ENCODE measurements around the gene FGFBP1. TPM values are rescaled to one million over a fixed set of nuclear protein-coding genes. Genes with fewer than 3 reads are reported as not detected.

Gene FGFBP1
- total and polyA plus RNA-seq, 9 of the 15 experiments (the other 6 are each of a cell fraction or from before 2014, with no cell fraction given) = not detected

DNA sequence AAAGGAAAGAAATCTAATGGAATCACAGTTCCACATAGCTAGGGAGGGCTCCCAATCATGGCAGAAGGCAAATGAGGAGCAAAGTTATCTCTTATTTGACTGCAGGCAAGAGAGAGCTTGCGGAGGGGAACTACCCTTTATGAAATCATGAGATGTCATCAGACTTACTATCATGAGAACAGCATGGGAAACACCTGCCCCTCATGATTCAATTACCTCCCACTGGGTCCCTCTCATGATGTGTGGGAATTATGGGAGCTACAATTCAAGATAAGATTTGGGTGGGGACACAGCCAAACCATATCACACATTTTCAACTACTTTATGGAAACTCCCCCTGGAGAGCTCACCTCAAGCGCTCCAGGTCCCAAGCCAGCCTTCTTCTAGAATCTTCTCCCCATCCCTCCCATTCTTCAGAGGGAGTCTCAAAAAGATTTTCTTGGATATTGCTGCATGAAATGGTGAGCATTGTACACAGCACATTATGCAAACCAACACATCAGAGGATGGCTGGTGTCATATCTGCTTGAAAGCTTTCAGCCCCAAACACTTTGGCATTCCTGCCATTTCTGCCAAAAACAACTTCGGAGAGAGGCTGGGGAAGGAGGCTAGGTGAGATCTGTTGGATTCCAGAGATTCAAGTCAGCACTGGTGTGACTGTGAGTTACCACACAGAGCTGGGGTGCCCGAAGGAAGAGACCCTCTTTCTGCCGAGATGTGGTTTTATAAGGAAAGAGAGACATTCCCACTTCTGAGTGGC lies 6.9 kb downstream of the FGFBP1 start:
- no peak overlapping the region for H3K27ac ChIP-seq (ENCODE audit: extremely low read depth, low read depth, low read length)
- no peaks in the 10 kb centered on the region for H3K79me2 ChIP-seq (ENCODE audit: control insufficient read depth, insufficient read depth, low read length)
- BruUV-seq (replicated peaks) = no TSS peak
- H3K9me3 ChIP-seq (replicated peaks; ENCODE audit: control insufficient read depth, insufficient read depth, low read depth, low read length) = no peaks in the 10 kb centered on the region
- H3K27me3 ChIP-seq (ENCODE audit: control insufficient read depth in 2 of 2, insufficient read depth in 2 of 2, low read length in 2 of 2) = peaks cover 2 to 21% of the 10 kb centered on the region in 2 experiments; a peak in 4 of 5 replicates
- H3K9me1 ChIP-seq (ENCODE audit: control insufficient read depth, insufficient read depth, low read length) = no peaks in the 10 kb centered on the region
- ChIA-PET POLR2A (no interaction called here), CTCF (ENCODE audit: low intra/inter-chr PET ratio) (no interaction called here)
- H3K4me3 ChIP-seq = no peak overlapping the region
- H2AFZ ChIP-seq (ENCODE audit: low read depth, low read length) = no peak overlapping the region
- DNase-seq (ENCODE audit: extremely low read depth in 1 of 4, low spot score in 3 of 4) (no peak), ATAC-seq (no peak), FAIRE-seq (no peak)
- H3K4me2 ChIP-seq (ENCODE audit: insufficient read depth, low read length) = no peak overlapping the region
- no peaks in the 10 kb centered on the region for H3K36me3 ChIP-seq (ENCODE audit: control insufficient read depth, insufficient read depth, low read length)
- 3% methylated on average over 5 of the region's 5 CpGs for WGBS (ENCODE audit: insufficient coverage, low coverage, missing lambda C conversion rate)
- no peak overlapping the region for H3K9ac ChIP-seq (ENCODE audit: insufficient read depth in 1 of 2, low read depth in 2 of 2, low read length in 2 of 2)
- no peaks in the 10 kb centered on the region for H3K4me1 ChIP-seq (replicated peaks in 1 of 2; ENCODE audit: control insufficient read depth in 2 of 2, insufficient read depth in 2 of 2, low read length in 2 of 2)
- intact Hi-C loops (cut with micrococcal nuclease) (no loop called here), in situ Hi-C loops (cut with MboI) (no loop called here)
- no peaks in the 10 kb centered on the region; the same call in 1 of the 2 replicates for H4K20me1 ChIP-seq (replicated peaks; ENCODE audit: control insufficient read depth, insufficient read depth, low read length)
- TF ChIP-seq SMC3 (conservative IDR thresholded peaks at IDR 0.05; ENCODE audit: insufficient read depth, low read depth, low read length) (no peak), MEF2D (tag; conservative IDR thresholded peaks at IDR 0.05; ENCODE audit: low read depth) (no peak), ZNF551 (CRISPR knock-in tag; IDR thresholded peaks at IDR 0.05) (no peak), ARHGAP35 (IDR thresholded peaks at IDR 0.05; ENCODE audit: partially characterized antibody) (no peak), NELFE (IDR thresholded peaks at IDR 0.05; ENCODE audit: insufficient read depth, insufficient read length) (no peak), PRDM10 (IDR thresholded peaks at IDR 0.05; ENCODE audit: partially characterized antibody) (no peak), TEAD2 (tag; IDR thresholded peaks at IDR 0.05) (no peak), ZNF586 (CRISPR knock-in tag; conservative IDR thresholded peaks at IDR 0.05) (no peak), RFX5 (IDR thresholded peaks at IDR 0.05; ENCODE audit: low read depth, low read length) (no peak), ZNF133 (CRISPR knock-in tag; IDR thresholded peaks at IDR 0.05) (no peak)
- TF ChIP-seq, protein P1, sequence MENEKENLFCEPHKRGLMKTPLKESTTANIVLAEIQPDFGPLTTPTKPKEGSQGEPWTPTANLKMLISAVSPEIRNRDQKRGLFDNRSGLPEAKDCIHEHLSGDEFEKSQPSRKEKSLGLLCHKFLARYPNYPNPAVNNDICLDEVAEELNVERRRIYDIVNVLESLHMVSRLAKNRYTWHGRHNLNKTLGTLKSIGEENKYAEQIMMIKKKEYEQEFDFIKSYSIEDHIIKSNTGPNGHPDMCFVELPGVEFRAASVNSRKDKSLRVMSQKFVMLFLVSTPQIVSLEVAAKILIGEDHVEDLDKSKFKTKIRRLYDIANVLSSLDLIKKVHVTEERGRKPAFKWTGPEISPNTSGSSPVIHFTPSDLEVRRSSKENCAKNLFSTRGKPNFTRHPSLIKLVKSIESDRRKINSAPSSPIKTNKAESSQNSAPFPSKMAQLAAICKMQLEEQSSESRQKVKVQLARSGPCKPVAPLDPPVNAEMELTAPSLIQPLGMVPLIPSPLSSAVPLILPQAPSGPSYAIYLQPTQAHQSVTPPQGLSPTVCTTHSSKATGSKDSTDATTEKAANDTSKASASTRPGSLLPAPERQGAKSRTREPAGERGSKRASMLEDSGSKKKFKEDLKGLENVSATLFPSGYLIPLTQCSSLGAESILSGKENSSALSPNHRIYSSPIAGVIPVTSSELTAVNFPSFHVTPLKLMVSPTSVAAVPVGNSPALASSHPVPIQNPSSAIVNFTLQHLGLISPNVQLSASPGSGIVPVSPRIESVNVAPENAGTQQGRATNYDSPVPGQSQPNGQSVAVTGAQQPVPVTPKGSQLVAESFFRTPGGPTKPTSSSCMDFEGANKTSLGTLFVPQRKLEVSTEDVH (IDR thresholded peaks at IDR 0.05; ENCODE audit: low read depth, partially characterized antibody) = no peak
- TF ChIP-seq, protein P2, sequence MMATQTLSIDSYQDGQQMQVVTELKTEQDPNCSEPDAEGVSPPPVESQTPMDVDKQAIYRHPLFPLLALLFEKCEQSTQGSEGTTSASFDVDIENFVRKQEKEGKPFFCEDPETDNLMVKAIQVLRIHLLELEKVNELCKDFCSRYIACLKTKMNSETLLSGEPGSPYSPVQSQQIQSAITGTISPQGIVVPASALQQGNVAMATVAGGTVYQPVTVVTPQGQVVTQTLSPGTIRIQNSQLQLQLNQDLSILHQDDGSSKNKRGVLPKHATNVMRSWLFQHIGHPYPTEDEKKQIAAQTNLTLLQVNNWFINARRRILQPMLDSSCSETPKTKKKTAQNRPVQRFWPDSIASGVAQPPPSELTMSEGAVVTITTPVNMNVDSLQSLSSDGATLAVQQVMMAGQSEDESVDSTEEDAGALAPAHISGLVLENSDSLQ (IDR thresholded peaks at IDR 0.05) = no peak
